ENCODE data around the gene TPGS1.

DNA sequence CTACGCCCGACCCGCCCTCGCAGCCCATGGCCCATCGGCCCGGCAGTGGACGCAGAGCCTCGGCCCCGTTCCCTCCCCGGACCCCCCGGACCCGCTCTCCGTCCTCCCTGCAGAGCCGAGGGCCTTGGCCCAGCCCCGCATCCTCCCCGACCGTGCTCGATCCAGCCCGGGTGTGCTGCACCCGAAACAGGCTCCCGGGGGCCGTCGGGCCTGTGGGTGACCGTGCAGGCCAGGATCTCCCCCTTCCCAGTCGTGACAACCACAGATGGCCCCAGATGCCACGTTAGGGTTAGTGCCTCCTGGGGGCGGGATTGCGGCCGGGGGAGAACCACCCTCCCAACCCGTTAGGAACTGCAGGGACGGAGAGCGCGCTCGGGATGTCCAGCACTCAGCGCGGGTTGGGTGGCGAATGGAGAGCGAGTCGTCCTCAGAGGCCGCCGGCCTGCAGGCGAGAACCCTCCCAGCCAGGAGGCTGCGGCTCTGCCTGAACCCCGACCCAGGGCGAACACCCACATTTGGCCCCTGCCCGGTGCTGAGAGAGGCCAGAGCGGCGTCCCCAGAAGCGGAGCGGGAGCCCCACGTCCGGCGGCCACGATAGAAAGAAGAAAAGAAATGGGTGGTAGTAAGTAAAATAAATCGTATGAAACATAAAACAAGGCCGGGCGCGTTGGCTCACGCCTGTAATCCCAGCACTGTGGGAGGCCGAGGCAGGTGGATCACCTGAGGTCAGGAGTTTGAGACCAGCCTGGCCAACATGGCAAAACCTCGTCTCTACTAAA, 17.7 kb upstream of the TPGS1 start:
- TF ChIP-seq, protein P1, sequence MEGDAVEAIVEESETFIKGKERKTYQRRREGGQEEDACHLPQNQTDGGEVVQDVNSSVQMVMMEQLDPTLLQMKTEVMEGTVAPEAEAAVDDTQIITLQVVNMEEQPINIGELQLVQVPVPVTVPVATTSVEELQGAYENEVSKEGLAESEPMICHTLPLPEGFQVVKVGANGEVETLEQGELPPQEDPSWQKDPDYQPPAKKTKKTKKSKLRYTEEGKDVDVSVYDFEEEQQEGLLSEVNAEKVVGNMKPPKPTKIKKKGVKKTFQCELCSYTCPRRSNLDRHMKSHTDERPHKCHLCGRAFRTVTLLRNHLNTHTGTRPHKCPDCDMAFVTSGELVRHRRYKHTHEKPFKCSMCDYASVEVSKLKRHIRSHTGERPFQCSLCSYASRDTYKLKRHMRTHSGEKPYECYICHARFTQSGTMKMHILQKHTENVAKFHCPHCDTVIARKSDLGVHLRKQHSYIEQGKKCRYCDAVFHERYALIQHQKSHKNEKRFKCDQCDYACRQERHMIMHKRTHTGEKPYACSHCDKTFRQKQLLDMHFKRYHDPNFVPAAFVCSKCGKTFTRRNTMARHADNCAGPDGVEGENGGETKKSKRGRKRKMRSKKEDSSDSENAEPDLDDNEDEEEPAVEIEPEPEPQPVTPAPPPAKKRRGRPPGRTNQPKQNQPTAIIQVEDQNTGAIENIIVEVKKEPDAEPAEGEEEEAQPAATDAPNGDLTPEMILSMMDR (IDR thresholded peaks at IDR 0.05; ENCODE audit: borderline replicate concordance, extremely low read depth, low read length, poor library complexity, severe bottlenecking), result peak; percentile 19
- no peak for TF ChIP-seq EZH2 (IDR thresholded peaks at IDR 0.05; ENCODE audit: borderline replicate concordance, low read depth, low read length, severe bottlenecking)

Measured in DND-41 (cell line).